Measurements from ENCODE around the gene CDC27. TPM values are rescaled to one million over a fixed set of nuclear protein-coding genes. Genes with fewer than 3 reads are reported as not detected.
"Not testable (repeated sequence)": the region's sequence is repeated elsewhere in the genome, so short reads cannot be mapped to it uniquely, and the experiment has no call there.

The CDC27 gene
- total RNA-seq, result 37.2 TPM

DNA sequence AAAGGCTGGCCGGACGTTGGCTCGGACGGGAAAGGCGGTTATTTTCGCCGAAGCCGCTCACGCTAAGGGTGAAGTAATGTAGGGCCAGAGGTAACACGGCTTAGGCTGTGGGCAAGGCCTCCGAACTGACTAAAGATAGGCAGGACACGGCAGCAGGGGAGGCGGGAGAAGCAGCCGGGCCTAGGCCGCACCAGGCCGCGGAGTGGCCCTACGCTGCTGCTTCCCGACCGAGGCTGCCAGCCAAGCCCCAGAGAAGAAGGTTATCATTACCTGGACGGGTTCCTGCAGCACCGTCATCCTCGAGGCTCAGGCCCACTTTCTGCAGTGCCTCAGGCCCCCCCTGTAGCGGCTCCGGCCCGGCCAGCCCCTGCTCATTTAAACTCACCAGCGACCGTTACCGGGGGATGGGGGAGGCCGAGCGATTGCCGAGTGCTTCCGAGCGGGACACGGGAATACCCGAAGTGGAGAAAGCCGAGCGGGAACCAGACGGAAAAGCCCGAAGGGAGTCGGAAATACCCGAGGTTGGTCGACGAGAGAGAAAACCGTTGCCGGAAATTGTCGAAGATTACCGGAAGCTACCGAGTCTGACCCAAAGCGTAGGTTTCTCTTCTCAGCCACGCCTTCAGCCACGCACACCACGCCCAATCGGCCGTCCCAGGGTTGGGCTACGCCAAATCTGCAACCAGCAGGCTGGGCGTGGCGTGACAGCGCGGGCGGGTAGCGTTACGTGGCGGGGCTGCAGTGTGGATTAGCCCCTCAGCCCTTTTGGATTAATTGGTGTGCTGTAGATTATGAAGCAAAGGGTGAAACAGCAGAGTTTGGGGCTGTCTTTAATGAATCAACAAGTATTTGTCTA is at the start of gene CDC27:
Gene CDC27, minus strand, starts transcription at position 420 of the 856 bp plus-strand sequence. Its CDS starts 123 bp downstream, at position 297.
- peak; percentile 98 to 100 (median 99) for DNase-seq (ENCODE audit: low read depth in 2 of 3, low spot score in 2 of 3)

DNA sequence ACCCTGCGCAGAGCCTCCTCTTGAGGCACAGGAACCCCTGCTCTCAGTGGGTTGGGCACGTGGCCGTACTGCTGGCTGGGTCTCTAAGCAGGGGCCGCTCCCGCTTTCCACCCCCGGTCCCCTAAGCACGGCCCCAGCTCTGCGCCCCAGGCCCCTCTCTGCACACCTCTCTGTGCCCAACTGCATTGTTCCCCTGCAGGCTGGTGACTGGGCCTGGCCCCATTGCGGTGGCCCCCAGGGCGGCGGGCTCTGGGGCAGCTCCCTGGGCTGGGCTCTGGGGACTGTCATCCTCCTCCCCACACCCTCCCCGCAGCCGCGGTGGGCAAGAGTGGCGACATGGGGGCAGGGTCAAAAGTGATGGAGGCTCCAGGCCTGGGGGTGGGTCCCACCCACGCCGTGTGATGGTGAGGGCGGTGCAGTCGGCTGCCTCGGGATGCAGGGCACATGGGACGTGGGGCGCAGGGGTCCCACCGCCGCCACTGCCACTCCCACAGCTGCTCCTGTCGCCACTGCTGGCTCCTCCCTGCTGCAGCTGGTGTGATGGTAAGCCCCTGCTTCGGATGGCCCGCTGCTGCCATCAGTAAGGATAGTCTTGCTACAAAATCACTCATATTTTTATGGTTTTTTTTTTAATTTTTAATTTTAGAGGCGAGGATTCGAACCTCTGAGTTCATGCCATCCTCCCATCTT is 49.4 kb upstream of the CDC27 start:
- no peak for DNase-seq (ENCODE audit: low read depth in 2 of 3, low spot score in 2 of 3)

DNA sequence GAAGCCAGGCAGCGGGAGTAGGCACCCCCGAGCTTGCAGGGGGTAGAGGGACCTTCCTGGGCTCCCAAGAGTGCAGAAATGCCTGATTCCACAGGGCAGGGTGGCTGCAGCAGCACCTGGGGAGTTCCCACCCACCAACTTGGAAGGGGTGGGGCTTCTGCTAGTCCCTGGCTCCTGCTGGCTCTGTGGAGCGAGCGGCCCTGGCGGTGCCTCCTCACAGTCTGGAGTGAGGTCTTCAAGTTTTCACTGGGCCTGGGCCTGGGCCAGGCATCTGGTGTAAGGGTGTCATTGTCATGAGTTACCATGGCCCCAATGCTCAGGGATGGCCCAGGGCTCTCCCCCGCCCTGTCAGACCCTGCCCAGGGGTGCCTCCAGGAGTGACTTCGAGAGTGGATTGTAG is 48.7 kb upstream of the CDC27 start:
- no peak for DNase-seq (ENCODE audit: low read depth in 2 of 3, low spot score in 2 of 3)

GRCh38 chr17:47235923-47236322 is 46.8 kb upstream of the CDC27 start:
- no peak for DNase-seq (ENCODE audit: low read depth in 2 of 3, low spot score in 2 of 3)

- DNase-seq (ENCODE audit: low read depth in 2 of 3, low spot score in 2 of 3), result no peak
Measured at GRCh38 chr17:47235506-47235905, 46.4 kb upstream of the CDC27 start.

- no peak for DNase-seq (ENCODE audit: low read depth in 2 of 3, low spot score in 2 of 3)
Measured at GRCh38 chr17:47232465-47232864, 43.4 kb upstream of the CDC27 start.

GRCh38 chr17:47231866-47232265 is 42.8 kb upstream of the CDC27 start:
- DNase-seq (ENCODE audit: low read depth in 2 of 3, low spot score in 2 of 3), result no peak

DNA sequence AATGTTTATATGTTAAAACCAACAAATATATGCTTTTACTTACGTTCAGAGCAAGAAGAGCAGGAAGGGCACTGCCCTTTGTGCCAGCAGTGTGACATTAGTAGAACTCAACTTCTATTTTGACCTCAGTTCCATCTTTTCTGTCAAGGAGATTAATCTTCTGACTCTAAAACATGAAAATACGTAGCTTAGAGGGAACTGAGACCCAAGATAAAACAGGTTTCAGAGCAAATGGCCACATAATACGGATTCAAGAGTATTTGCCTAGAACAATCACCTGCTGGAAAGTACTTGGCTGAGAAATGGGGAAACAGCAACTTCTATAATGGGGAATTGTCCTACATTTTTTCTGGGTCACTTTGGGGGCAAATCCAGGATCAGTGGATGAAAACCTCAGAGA is 42.2 kb upstream of the CDC27 start:
- DNase-seq (ENCODE audit: low read depth in 2 of 3, low spot score in 2 of 3), result no peak

DNA sequence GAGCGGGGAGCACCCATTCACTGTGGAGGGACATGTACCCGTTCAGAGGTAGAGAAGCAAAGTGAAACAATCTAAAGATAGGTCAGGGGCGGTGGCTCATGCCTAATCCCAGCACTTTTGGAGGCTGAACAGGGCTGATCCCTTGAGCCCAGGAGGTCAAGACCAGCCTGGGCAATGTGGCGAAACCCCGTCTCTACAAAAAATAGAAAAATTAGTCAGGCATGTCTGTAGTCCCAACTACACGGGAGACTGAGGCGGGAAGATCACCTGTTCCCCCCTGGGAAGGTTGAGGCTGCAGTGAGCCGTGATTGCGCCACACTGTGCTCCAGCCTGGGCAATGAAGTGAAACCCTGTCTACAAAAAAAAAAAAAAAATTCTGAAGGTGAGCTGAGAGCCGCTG is 41.8 kb upstream of the CDC27 start:
- DNase-seq (ENCODE audit: low read depth in 2 of 3, low spot score in 2 of 3), result no peak

DNA sequence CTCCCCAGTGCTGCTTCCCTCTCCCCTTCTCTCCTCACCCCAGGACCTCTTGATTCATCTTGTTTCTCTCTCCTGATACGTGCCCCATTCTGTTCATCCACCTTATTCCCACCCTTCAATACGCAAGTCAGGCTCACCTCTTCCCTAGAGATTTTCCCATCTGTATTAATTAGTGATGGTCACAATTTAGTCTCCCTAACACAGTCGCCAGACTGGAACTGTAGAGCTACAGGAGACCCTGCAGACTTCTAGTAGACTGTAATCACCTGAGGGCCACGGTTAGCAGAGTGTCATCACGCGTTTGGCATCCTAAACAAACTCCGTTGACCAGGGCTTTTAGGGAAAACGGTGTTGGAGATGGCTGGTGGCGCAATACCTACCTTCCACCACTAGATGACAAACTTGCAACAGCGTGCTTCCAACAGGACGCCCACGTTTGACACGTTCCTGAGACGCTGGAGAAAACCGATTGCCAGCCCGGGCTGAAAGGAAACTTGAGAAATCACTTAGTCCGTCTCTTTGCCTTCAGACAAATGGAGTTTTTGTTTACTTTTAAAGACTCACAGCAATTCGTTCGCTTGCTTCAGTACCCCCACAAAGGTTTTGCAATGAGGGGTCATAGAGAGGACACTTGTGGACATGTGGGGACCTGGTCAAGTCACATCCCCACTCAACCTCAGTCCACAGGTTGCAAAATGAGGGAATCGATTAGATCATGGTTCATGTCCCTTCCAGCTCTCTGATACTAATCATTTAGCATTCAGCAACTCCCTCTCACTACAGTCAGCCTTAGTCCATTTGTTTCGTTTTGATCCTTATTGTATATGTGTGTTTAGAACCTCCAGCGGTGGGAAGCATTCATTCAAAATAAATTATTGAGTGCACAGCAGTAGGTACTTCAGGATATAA is 40.7 kb upstream of the CDC27 start:
- DNase-seq (ENCODE audit: low read depth in 2 of 3, low spot score in 2 of 3), result peak in 2 of 3 donors; percentile 72 to 81

GRCh38 chr17:47227862-47228261 is 38.8 kb upstream of the CDC27 start:
- DNase-seq (ENCODE audit: low read depth in 2 of 3, low spot score in 2 of 3), result no peak

GRCh38 chr17:47225911-47226688 is 37.0 kb upstream of the CDC27 start:
- DNase-seq (ENCODE audit: low read depth in 2 of 3, low spot score in 2 of 3), result no peak

DNA sequence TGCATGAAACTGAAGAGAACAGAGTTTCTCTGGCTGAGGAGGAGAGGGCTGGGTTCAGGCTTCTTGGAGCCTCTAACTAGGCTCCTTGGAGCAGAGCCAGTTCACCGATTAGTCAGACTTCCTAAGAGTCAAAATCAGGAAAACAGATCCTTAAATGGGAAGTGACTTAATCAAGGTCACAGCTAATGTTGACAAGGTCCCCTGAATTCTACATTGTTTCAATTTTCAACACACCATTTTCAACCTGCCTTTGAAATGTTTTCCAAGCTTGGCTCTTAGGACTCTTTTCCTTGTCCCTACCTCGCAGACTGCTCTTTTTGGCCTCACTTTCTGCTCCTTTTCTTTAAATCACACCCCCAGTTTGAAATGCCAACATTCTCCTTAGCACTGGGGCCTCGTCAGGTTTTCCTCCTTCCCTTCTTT is 36.4 kb upstream of the CDC27 start:
- no peak for DNase-seq (ENCODE audit: low read depth in 2 of 3, low spot score in 2 of 3)

DNA sequence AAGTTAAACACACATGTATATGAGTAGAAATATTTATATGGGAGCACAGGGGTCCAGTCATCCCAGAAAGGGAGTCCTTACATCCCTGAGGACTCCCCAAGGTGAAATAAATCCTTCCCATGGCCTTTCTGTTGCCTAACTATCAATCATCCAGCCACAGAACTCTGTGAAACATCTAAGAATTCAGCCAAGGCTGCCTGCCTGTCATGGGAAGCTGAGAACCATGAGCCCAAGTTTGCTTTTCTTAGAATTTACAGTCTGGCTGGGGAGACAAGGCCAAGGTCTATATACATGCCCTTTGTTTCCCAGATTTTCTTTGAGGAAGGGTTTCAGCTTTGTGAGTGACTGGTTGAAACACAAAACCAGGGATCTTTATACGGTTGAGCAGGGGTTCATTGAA is 35.9 kb upstream of the CDC27 start:
- no peak for DNase-seq (ENCODE audit: low read depth in 2 of 3, low spot score in 2 of 3)

DNA sequence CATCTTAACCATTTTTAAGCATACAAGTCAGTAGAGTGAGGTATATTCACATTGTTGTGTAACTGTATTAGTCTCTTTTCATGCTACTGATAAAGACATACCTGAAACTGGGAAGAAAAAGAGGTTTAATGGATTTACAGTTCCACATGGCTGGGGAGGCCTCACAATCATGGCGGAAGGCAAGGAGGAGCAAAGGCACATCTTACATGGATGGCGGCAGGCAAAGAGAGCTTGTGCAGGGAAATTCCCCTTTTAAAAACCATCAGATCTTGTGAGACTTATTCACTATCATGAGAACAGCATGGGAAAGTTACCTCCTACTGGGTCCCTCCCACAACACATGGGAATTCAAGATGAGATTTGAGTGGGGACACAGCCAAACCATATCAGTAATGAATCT is 35.0 kb upstream of the CDC27 start:
- DNase-seq (ENCODE audit: low read depth in 2 of 3, low spot score in 2 of 3), result not testable (repeated sequence)

DNA sequence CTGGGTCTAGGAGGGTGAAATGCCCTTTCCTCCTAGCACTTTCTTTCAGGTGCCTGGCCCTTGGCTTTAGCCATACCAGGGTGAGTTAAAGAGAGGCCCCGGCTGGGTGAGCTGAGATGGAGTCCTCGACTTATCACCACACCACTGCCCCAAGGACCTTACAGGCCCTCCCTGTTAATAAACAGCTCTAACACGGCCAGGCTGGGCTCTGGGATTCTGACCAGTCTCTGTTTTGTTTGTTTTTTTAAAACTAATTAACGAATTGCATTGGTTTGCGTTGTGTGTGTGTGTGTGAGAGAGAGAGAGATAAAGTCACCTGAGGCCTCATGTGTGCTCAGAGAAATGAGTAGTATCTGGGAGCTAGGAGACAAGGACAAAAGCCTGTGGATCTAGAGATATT is 34.4 kb upstream of the CDC27 start:
- DNase-seq (ENCODE audit: low read depth in 2 of 3, low spot score in 2 of 3), result no peak

- DNase-seq (ENCODE audit: low read depth in 2 of 3, low spot score in 2 of 3), result no peak
Measured at GRCh38 chr17:47223007-47223406, 33.9 kb upstream of the CDC27 start.

- DNase-seq (ENCODE audit: low read depth in 2 of 3, low spot score in 2 of 3), result no peak
Measured at GRCh38 chr17:47222047-47222446, 33.0 kb upstream of the CDC27 start.

- DNase-seq (ENCODE audit: low read depth in 2 of 3, low spot score in 2 of 3), result no peak
Measured at GRCh38 chr17:47221154-47221553, 32.1 kb upstream of the CDC27 start.

GRCh38 chr17:47220531-47220999 is 31.5 kb upstream of the CDC27 start:
- peak in 1 of 3 donors; percentile 22 for DNase-seq (ENCODE audit: low read depth in 2 of 3, low spot score in 2 of 3)
